Uterus (tissue), 4 donors: ENCODE measurements around the gene SEPTIN8. TPM values are rescaled to one million over a fixed set of nuclear protein-coding genes. Genes with fewer than 3 reads are reported as not detected.

Source experiments
- DNase-seq, 2 donors: peaks; one replicate each; pipeline ENCODE4 v3.0.0-alpha.2; 2019 to 2020
- H3K27ac ChIP-seq, 2 donors: fragments of 200-600 bp; sonication (generic); 1 replicate in 1 of 2; 2 replicates in 1 of 2; pipeline ENCODE4 v1.5.1; 2016 to 2018
- H3K27me3 ChIP-seq, 2 donors: fragments of 200-600 bp; sonication (generic); one replicate each; pipeline ENCODE4 v1.5.1; 2018 to 2019; ENCODE audit warnings: control low read depth in 1 of 2
- H3K36me3 ChIP-seq, 2 donors: fragments of 200-600 bp; sonication (generic); one replicate each; pipeline ENCODE4 v1.5.1; 2019; ENCODE audit warnings: control low read depth in 1 of 2
- H3K4me1 ChIP-seq, 2 donors: fragments of 200-600 bp; sonication (generic); one replicate each; pipeline ENCODE4 v1.5.1; 2018 to 2019; ENCODE audit warnings: control low read depth in 1 of 2
- H3K4me3 ChIP-seq, 2 donors: fragments of 200-600 bp; sonication (generic); 1 replicate in 1 of 2; 2 replicates in 1 of 2; pipeline ENCODE4 v1.5.1; 2018 to 2019; ENCODE audit warnings: mild to moderate bottlenecking in 1 of 2
- H3K9me3 ChIP-seq, 2 donors: fragments of 200-600 bp; sonication (generic); one replicate each; pipeline ENCODE4 v1.5.1; 2019; ENCODE audit warnings: control low read depth in 1 of 2
- CTCF ChIP-seq, 4 experiments: fragments of 200-600 bp in 2 of 4; fragments of 450-650 bp in 2 of 4; sonication (generic) in 2 of 4; IDR thresholded peaks; one replicate each; pipeline ENCODE4 v1.5.1; 2016 to 2019; ENCODE audit warnings: antibody characterized with exemption in 4 of 4, mild to moderate bottlenecking in 2 of 4, moderate library complexity in 1 of 4
- POLR2A ChIP-seq, 2 donors: fragments of 450-650 bp; IDR thresholded peaks; one replicate each; pipeline ENCODE4 v1.6.1; 2016; ENCODE audit warnings: antibody characterized with exemption in 2 of 2, mild to moderate bottlenecking in 1 of 2, moderate library complexity in 1 of 2
- intact Hi-C: fragments of 100-400 bp; cut with DNase I; formaldehyde crosslinking; loops from one replicate; pipeline ENCODE4 v1.15.1; 2023; ENCODE audit warnings: low total_unique reads
- total RNA-seq, 4 donors: library from RNA; depleted of rRNA in 3 of 4; stranded (reverse); fragments of >200 nt in 3 of 4; gene quantifications; one replicate each; pipeline versions ENCODE4 v1.1.0 to v1.2.4, GENCODE V29; 2014 to 2023
- donor health status: DM: yes; HTN: yes; CAD: no.

Gene SEPTIN8
- total RNA-seq, 4 donors from 2014 or later: 17.7 to 49.4 (median 36.4) TPM

GRCh38 chr5:132766020-132766805 lies 10.8 kb downstream of the SEPTIN8 start:
- no peak for DNase-seq
- Histone ChIP-seq H3K9me3 (no peaks in the 10 kb centered on the region), H3K36me3 (no peaks in the 10 kb centered on the region), H3K27me3 (no peaks in the 10 kb centered on the region), H3K27ac (no peak overlapping the region), H3K4me3 (no peak overlapping the region), H3K4me1 (no peaks in the 10 kb centered on the region)
- intact Hi-C loops: no loop called here
- no peak for TF ChIP-seq POLR2A (IDR thresholded peaks at IDR 0.05)
- TF ChIP-seq CTCF (IDR thresholded peaks at IDR 0.05): no peak

GRCh38 chr5:132765311-132766019 lies 11.6 kb downstream of the SEPTIN8 start:
- intact Hi-C loops: no loop called here
- no peak overlapping the region for H3K4me3 ChIP-seq
- no peak overlapping the region for H3K27ac ChIP-seq
- H3K27me3 ChIP-seq: no peaks in the 10 kb centered on the region
- H3K9me3 ChIP-seq: no peaks in the 10 kb centered on the region
- no peaks in the 10 kb centered on the region for H3K4me1 ChIP-seq
- no peak for DNase-seq
- TF ChIP-seq POLR2A (IDR thresholded peaks at IDR 0.05): no peak
- no peak for TF ChIP-seq CTCF (IDR thresholded peaks at IDR 0.05)
- H3K36me3 ChIP-seq: no peaks in the 10 kb centered on the region

- Histone ChIP-seq H3K36me3 (no peaks in the 10 kb centered on the region), H3K9me3 (no peaks in the 10 kb centered on the region), H3K27ac (no peak overlapping the region), H3K4me3 (no peak overlapping the region), H3K27me3 (no peaks in the 10 kb centered on the region), H3K4me1 (no peaks in the 10 kb centered on the region)
- intact Hi-C loops: no loop called here
- no peak for TF ChIP-seq POLR2A (IDR thresholded peaks at IDR 0.05)
- DNase-seq: no peak
Measured at GRCh38 chr5:132764671-132765238, 12.3 kb downstream of the SEPTIN8 start.

DNA sequence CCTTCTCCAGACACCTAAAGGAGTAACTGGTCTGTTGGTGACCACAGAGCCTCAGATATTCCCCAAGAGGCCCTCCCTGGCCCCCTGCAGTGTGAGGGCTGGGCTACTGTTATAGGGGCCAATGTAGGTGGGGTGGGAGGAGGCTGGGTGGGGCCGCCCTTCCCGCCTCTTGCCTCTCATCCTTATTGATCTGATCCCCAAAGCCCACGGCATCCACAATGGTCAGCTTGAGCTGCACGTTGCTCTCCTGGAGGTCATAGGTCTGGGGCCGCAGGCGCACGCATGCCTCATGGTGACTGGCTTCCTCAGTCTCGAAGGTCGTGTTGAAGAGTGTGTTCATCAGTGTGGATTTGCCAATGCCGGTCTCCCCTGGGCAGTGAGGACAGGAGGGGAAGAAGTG lies 13.0 kb downstream of the SEPTIN8 start:
- Histone ChIP-seq H3K27me3 (no peaks in the 10 kb centered on the region), H3K9me3 (no peaks in the 10 kb centered on the region), H3K36me3 (no peaks in the 10 kb centered on the region), H3K4me3 (no peak overlapping the region), H3K4me1 (no peaks in the 10 kb centered on the region), H3K27ac (no peak overlapping the region)
- intact Hi-C loops: no loop called here
- no peak for TF ChIP-seq CTCF (IDR thresholded peaks at IDR 0.05)
- no peak for TF ChIP-seq POLR2A (IDR thresholded peaks at IDR 0.05)
- no peak for DNase-seq

DNA sequence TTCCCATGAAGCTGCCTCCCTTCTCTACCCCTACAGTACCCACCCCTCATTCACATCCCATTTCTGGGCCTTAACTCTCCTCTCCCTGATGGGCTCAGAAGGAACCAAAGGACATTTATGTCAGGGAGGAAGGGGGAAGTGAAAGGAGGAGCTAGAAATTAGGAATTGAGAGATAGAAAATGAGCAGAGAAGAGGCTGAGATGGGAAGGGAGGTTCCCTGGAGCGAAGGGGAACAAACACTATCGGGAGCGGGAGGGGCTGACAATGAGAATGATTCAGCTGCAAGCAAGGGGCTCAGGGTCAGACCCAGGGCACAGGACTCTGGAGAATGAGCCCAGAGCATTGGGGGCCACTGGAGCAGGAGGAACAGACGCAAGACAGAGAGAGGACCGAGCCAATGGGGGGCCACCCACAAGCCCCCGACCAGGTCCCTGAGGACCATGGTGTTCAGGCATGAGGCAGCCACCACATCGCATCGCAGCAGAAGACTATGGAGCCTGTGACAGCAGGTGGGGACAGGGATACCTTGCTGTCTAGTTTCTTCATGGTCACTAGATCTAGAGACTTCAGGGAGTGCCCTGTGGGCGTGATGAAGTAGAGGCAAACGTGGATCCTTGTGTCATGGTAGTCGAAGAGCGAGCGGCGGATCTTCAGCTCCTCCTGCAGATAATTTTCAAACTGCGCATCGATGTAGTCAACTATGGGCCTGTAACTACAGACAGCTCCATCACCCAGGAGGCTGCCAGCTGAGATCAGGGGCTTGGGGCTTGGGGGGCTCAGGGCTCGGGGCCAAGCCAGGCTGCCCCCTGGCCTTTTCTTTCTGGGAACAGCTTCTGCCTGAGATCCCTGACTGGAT lies 13.6 kb downstream of the SEPTIN8 start:
- no peak overlapping the region for H3K27ac ChIP-seq
- intact Hi-C loops: no loop called here
- no peaks in the 10 kb centered on the region for H3K4me1 ChIP-seq
- TF ChIP-seq POLR2A (IDR thresholded peaks at IDR 0.05) (no peak), CTCF (IDR thresholded peaks at IDR 0.05) (no peak)
- H3K27me3 ChIP-seq: no peaks in the 10 kb centered on the region
- no peaks in the 10 kb centered on the region for H3K36me3 ChIP-seq
- no peaks in the 10 kb centered on the region for H3K9me3 ChIP-seq
- DNase-seq: no peak
- no peak overlapping the region for H3K4me3 ChIP-seq
